SHP77 (cell line): ENCODE results near the gene MMP25.
"Not testable (repeated sequence)": the region's sequence is repeated elsewhere in the genome, so short reads cannot be mapped to it uniquely, and the experiment has no call there.

Source experiments
- DNase-seq, 2 experiments: peaks; one replicate each; lab custom pipeline; 2025; lab: John Stamatoyannopoulos, UW

The MMP25 gene

DNA sequence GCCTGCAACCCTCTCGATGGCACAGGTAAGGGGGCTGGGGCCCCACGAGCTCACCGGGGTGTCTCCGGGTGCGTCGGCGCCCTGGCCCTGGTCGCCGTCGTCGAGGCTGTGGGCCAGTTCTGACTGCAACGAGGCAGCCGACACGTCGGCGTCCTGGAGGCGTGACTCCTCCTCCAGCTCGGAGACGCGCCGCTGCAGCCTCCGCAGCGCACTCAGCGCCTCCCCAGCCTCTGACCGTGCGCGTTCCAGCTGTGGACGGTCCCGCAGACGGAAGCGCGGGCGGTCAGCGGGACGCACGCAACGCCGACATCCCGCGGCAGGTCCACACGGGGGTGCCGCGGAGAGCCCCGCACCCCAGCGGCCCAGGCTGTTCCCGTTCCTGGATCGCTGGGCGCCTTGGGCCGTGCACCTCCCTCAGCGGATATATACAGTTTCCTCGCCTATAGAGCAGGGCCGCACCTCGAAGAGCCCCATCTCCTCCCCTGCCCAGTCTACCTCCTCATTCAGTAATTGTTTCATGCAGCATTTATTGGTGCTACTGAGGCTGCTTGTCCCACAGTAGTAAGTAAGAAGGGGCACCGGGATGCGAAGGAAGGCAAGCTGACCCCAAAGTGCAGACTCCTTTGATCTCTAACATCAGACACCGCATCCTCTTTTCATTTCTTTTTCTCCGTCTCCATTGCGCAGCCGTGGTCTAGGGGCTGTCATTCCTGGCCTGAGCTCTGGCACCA lies 16.7 kb upstream of the MMP25 start:
- no peak for DNase-seq

DNA sequence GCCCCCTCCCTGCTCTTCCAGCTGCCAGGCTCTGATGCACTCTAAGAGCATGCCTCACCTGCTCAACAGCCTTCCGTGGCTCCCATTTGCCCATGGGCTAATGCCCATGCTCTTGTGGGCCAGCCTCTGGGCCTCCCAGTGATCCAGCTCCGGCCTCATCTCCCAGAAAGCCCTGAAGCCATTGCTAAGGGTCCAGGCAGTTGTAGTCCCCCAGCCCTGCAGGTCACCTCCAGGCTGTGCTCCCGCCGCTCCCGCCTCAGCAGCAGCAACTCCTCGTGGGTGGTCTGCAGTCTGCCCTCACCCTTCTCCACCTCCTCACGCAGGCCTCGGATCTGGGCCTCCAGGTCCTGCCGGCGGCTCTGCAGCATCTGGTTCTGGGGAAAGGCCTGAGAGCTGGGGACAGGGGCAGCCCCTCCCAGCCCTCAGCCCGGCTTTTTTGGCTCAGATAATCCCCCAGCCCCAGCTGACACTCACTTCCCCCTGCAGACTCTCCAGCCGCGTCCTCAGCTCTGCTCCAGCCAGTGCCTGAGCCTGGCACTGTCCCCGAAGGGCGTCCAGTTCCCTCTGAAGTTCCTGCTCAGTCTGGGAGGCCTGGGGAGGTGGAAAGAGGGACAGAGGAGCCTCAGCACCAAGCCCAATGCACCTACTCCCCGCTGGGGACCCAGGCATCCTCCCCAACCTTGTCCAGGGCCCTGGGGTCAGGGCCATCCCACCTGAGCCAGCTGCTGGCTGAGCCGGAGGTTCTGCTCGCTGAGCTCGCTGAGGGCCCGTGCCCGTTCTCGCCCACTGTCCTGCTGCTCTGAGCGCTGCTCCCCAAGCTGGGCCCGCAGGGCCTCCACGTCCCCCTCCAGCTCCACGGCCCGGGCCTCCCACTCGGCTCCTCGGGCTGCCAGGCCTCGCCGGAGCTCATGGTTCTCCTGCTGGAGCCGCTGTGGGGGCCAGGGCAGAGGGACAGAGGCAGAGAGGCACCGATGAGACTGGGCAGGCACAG lies 15.8 kb upstream of the MMP25 start:
- no peak for DNase-seq

DNA sequence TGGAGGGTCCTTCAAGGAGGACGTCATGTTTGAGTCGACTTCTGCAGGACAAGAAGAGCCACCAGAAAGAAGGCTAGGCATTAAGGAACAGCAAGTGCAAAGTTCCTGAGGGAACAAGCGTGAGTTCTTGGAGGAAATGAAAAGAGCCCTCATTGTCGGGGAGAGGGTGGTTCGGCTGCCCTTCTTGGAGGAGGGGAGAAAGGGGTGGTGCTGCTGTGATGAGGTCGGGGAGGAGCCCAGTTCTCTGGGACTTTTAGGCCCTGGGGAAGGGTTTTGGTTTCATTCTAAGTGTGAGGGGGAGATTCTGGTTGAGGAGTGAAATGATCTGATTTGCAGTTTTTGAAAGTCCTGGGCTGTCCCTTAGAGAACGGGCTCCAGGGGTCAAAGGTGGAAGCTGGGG lies 13.7 kb upstream of the MMP25 start:
- DNase-seq, result no peak

DNA sequence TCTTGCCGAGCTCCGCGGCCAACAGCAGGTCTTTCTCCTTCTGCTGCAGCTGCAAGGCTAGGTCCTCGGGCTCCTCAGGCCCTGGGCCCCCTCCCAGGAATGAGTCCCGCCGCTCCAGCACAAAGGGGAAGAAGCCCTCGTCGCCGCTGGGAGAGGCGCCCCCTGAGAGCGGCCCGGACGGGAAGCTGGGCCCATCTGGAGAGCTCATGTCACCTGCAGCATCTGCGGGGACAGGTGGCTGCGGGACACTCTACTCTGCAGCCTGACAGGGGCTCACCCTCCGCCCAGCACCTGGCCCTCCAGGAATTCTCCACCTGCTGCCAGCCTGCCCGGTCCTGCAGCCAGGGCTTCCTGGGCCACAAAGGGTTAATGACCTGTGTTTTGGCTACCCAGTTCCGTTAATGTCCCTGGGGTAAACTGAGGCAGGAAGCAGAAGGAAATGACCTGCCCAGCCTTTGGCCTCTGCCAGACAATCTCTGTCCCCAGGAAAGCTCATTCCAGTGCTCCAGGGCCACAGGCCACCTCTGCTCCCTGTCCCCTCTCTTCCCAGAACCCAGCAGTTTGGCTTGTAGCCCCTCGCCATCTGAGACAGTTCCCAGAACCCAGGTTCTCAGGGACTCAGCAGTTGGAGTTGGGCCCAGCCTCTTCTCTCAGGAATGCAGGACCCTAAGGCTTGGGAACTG lies 10.9 kb upstream of the MMP25 start:
- no peak for DNase-seq

DNA sequence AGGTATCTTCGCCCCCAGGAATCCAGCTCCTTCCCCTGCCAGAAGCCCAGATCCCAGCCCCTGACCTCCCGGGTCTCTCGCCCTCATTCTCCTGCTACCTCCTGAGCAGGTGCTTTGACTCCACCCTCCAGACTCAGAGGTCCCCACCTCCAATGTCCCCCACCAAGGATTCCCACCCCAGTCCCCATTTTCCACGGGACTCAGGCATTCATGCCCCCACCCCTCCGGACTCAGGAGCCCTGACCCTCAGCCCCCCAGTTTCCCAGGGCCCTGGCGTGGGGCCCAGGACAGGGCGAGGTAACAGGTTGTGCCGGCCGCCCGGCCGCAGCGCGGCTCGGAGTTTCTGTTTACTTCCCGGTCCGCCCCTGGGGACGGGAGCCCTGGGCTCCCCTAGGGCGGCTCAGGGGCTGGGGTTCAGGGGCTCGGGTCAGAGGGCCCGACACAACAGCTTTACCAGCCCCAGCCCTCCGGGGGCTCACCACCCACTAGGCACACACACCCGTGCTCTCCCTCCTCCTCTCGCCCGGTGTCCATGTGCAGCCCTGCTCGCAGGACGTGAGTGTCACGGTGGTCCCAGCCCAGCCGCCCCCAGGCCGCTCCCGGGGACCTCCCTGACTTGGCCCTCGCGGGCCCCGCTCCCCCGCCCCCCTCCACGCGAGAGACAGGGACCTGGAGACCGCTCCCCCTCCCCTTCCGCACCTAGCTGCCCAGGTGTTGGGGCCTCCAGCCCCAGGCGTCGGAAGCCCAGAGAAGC lies 10.2 kb upstream of the MMP25 start:
- no peak for DNase-seq

DNA sequence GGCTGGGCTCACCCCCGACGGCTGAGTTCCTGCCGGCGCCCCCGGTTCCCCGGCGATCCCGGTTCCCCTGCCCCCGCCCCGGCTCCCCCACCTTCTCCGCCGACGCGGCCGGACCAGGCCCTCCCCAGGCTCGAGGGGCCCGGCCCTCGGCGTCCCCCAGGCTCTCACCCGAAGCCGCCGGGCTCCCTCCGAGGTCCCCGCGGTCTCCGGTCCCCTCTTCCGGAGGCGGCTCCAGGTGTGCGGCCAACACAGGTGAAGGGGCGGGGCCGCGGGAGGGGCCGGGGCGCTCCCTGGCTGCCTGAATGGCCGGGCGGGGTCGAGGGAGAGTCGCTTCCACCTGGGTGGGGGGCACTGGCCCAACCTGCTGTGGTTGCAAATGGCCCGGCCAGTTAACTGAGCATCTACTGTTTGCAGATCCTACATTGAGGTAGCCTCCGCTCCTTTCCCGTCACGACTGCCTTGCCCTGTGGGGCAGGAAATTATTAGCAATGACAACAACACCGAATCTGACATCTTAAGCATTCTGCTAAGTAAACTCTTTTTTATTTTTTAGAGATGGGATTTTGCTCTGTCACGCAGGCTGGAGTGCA lies 9.5 kb upstream of the MMP25 start, which contains the start of gene BICDL2:
Gene BICDL2 (minus strand): TSS at position 219 of the 590 bp plus-strand sequence. CDS start 1,448 bp downstream, outside the sequence.
- no peak for DNase-seq

DNA sequence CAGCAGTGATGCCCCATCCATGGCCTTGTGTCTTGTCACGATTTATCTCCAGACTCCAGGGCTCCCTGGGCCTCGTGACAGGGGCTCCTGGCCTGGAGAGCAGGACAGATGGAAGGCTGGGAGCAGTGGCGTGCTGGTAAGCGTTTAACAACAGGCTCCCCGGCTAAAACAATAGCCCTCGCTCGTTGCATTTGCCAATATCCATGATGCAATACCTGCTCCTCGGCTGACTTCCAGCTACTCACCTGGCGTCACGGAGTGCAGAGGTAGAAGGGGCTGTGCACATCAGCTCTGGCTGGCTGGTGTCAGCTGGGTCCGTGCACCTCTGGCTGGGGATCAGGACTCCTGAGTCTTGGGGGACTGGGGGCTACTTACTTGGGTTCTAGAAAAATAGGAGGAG lies 8.1 kb upstream of the MMP25 start:
- DNase-seq, result peak in 1 of 2 experiments; percentile 36

DNA sequence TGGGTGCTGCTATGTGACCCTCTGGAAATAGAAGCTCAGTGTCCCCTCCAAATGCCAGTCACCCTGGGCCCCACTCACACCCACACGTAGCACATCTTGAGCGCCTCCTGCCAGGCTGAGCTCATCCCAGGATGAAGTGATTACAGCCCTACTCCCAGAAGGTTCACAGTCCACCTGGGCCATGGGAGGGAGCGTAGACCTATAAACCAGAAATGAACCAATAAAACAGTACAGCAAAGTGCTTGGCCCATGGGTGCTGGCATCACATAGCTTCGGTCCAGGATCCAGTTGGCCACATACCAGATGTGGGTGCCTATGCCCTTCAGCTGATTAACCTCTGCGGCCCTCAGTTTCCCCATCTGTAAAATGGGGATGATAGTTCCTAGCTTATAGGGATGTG lies 7.5 kb upstream of the MMP25 start:
- no peak for DNase-seq

DNA sequence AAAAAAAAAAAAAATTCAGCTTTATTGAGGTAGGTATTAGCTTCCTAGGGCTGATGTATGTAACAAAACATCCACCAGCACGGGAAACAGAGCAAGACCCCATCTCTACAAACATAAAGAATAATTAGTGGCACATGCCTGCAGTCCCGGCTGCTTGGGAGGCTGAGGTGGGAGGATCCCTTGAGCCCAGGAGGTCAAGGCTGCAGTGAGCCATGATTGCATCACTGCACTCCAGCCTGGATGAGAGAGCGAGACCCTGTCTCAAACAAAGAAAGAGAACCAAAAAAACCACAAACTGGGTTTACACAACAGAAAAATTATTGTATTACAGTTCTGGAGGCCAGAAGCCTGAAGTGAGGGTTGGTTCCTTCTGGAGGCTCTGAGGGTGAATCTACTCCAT lies 4.0 kb upstream of the MMP25 start:
- no peak for DNase-seq

DNA sequence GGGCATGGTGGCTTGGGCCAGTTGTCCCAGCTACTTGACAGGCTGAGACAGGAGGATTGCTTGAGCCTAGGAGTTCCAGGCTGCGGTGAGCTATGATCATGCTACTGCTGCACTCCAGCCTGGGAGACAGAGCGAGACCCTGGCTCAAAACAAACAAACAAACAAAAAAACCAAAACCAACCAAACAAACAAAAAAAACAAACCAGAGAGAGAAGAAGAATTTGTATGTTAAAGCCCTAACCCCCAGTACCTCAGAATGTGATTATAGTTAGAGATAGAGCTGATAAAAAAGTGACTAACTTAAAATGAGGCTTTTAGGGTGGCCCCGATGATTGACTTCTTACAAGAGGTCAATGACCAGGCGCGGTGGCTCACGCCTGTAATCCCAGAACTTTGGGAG lies 1.7 kb upstream of the MMP25 start:
- no peak for DNase-seq

DNA sequence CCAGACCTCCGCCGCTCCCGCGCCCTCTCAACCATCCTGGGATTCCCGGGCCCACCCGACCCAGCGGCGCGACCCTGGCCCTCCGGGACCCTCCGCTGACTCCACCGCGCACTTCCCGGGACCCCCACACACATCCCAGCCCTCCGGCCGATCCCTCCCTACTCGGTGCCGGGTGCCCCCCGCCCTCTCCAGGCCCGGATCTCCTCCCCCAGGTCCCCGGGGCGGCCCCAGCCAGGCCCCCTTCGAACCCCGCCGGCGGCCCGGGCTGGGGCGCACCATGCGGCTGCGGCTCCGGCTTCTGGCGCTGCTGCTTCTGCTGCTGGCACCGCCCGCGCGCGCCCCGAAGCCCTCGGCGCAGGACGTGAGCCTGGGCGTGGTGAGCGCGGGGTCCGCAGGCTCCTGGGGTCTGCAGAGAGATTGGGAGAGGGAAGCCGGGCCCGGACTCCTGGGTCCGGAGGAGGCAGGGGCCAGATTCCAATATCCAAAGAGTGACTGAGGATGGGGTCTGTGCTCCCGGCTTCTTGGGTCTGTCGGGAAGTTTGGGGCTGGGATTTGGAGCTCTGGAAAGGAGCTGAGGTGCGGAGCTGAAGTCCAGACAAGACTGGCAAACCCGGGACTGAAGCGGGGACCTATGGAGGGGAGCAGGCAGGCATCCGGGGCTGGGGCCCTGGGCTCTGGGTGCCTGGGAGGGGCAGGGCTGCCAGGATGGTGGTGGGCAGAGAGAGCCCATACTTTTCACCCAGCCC lies 453 bp downstream of the MMP25 start:
- DNase-seq, result no peak

DNA sequence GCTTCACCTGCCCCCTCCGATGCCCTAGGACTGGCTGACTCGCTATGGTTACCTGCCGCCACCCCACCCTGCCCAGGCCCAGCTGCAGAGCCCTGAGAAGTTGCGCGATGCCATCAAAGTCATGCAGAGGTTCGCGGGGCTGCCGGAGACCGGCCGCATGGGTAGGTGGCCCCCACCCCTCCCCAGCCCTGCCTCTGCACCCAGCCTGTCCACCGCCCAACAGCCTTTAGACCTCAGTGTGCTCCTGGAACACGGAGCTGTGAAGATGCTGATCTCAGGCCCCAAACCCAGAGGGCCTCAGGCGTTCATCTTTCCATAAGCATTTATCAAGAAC lies 993 bp downstream of the MMP25 start:
- no peak for DNase-seq

DNA sequence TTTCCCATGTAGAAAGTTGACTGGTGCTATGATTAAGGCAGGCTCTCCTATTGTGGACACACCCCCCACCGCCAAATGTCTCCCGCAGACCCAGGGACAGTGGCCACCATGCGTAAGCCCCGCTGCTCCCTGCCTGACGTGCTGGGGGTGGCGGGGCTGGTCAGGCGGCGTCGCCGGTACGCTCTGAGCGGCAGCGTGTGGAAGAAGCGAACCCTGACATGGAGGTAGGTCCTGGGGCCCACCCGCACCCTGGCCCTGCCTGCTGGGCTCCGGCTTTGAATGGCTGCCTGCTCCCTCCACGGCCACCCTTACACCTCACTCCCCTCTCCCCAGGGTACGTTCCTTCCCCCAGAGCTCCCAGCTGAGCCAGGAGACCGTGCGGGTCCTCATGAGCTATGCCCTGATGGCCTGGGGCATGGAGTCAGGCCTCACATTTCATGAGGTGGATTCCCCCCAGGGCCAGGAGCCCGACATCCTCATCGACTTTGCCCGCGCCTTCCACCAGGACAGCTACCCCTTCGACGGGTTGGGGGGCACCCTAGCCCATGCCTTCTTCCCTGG lies 3.6 kb downstream of the MMP25 start:
- no peak for DNase-seq

DNA sequence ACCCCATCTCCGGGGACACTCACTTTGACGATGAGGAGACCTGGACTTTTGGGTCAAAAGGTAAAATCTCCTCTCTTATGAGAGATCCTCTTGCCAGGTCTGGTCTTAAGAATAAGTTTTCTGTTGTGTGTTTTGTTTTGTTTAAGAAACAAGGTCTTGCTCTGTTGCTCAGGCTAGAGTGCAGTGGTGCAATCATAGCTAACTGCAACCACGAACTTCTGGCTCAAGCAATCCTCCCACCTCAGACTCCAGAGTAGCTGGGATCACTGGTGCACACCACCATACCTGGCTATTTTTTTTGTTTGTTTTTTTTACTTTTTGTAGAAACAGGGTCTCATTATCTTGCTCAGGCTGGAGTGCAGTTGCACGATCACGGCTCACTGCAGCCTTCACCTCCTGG lies 4.1 kb downstream of the MMP25 start:
- no peak for DNase-seq

DNA sequence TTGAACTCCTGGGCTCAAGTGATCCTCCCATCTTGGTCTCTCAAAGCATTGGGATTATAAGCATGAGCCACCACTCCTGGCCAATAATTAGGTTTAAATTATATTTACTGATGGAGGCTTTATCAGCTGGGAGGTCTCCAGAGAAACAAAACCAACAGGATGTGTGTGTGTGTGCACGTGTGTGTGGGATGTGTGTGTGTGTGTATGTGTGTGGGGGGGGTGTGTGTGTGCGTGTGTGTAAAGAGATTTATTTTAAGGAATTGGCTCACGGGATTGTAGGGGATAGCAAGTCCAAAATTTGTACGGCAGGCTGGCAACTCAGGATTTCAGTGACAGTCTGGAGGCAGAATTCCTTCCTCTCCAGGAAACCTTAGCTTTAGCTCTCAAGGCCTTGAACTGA lies 4.6 kb downstream of the MMP25 start:
- DNase-seq, result no peak

DNA sequence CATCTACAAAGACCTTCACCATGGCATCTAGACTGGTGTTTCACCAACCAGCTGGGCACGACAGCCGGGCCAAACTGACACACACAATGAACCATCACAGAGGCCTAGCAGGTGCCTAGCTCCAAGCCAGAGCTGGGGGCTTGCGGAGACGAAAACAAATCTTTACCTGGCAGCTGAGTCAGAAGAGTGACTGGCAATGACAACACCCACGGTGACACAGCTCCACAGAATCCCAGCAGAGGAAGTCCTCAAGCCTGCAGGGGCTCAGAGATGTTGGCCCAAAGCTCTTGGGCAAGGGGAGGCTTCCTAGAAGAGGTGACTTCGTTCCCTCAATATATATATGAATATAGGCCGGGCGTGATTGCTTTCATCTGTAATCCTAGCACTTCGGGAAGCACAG lies 5.1 kb downstream of the MMP25 start:
- DNase-seq, result no peak

DNA sequence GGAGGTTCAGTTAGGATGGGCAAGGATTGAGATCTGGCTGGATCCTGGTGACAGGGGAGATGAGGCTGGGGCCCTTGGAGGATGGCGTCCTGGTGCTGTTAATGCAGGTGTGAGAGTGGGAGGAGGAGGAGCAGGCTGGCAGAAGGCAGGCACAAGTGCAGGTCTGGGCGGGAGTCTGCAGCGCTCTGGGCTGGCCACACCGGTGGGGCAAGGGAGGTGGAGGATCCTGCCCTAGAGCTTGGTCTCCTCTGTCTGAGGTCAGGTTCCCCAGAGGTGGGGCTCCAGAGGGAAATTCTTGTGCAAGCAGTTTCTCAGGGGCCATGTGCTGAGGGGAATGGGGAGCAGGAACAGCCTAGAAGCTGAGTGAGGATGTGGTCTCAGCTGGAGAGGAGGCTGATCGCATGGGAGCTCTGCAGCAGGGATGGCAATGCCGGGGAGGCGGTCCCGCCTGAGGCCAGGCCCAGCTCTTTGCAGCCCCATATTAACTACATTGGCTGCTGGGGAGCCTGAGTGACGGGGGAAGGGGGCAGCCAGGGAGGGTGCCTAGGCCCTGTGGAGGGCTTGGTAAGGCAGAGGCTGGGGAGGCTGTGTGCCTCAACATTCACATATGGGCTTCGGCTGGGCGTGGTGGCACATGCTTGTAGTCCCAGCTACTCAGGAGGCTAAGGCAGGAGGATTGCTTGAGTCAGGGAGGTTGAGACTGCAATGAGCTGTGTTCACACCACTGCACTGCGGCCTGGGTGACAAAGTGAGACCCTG lies 6.4 kb downstream of the MMP25 start:
- not testable (repeated sequence) for DNase-seq

DNA sequence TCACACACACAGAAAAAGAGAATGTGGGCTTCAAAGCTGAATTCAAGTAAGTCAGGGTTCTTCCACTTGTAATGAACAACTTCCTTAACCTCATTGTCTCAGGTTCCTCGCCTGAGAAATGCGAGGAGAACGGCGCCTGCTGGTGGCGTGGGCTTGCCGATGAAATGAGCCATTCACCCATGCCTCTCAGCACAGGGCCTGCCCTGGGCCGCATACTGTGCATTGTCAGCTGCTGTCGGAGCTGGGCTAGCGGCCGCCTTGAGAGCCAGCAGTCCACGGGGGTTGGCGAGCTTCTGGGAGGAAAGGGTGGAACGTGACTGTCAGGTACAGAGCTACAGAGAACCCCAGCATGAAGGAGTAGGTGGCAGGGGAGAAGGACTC lies 7.0 kb downstream of the MMP25 start:
- not testable (repeated sequence) for DNase-seq

DNA sequence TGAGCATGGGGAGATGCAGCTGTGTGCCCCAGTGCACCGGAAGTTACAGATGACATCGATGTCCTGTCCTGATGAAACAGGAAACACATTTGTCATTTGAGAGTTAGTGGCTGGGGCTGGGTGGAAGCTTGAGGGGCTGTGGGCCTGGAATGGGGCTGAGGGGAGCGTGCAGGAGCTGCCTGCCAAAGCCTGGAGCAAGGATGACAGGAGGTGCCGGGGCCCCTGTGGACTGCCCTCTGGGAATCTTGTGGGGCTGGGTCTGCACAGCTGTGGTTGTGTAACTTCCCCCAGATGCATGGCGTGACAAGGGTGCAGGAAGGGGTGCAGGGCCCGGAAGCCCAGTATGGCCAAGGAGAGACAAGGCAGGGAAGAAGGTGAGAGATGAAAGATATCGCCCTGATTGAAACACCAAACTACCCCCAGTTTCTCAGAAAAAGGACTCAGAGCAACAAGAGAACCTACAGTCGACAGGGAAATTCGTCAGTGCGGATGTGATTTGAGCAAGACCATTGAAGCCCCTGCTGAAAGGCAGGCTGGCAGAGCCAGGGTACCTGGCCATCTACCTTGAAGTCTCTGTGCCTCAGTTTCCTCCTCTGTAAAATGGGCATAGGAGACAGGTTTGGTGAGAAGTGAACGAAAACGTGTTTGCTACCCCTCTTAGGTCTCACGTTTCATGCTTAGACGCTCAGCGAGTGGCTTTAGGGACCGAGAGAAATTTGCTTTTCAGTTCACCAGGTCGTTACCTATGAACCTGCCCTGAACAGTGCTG lies 8.8 kb downstream of the MMP25 start:
- no peak for DNase-seq
